ENCODE results near the gene PTPN14. TPM values are rescaled to one million over a fixed set of nuclear protein-coding genes. Genes with fewer than 3 reads are reported as not detected.

Gene PTPN14
- total RNA-seq, 1 experiment from 2014 or later = 37.5 TPM

- POLR2A ChIA-PET = no interaction called here
- Histone ChIP-seq H3K4me3 (replicated peaks in 1 of 2; ENCODE audit: low read depth in 1 of 2, low read length in 2 of 2) (no peak overlapping the region), H4K20me1 (ENCODE audit: insufficient read depth) (no peaks in the 10 kb centered on the region), H3K36me3 (ENCODE audit: control insufficient read depth in 1 of 2, insufficient read depth in 2 of 2, low read length in 2 of 2) (no peaks in the 10 kb centered on the region), H3K27me3 (ENCODE audit: insufficient read depth, low read length) (no peaks in the 10 kb centered on the region), H3K9ac (ENCODE audit: low read length) (no peak overlapping the region), H3K9me3 (ENCODE audit: control insufficient read depth in 1 of 2, insufficient read depth in 1 of 2, low read depth in 1 of 2, low read length in 2 of 2) (no peaks in the 10 kb centered on the region), H2AFZ (ENCODE audit: low read depth, low read length, poor library complexity, severe bottlenecking) (peak overlapping the region; percentile 19), H3K4me1 (ENCODE audit: control insufficient read depth in 1 of 2, insufficient read depth in 2 of 2, low read length in 2 of 2) (peaks cover 12 to 22% of the 10 kb centered on the region in 2 experiments), H3K27ac (ENCODE audit: low read depth, low read length) (no peak overlapping the region), H3K4me2 (ENCODE audit: low read length) (no peak overlapping the region), H3K9me2 (ENCODE audit: insufficient read depth) (no peaks in the 10 kb centered on the region), H3K79me2 (ENCODE audit: insufficient read depth, low read length) (no peaks in the 10 kb centered on the region)
- ATAC-seq (no peak), DNase-seq (ENCODE audit: low read depth, low spot score) (no peak)
- no TSS peak for BruUV-seq (replicated peaks)
- CTCF ChIA-PET = interaction anchor here (1.6 to 8.7 kb wide), 3 partner anchors 195 to 369 kb away, joined by 4 to 130 read pairs (median 18); no protein-coding TSS in a partner anchor
- RAD21 ChIA-PET (ENCODE audit: low non-redundant PET in 1 of 2, low total read pairs in 2 of 2, uncharacterized antibody in 2 of 2, unreplicated experiment in 2 of 2) = interaction anchor here in 1 of 2 experiments (0.6 kb wide), 1 partner anchor 369 kb away, joined by 3 read pairs; no protein-coding TSS in a partner anchor
- intact Hi-C loops (cut with micrococcal nuclease) = no loop called here
- TF ChIP-seq YY1 (IDR thresholded peaks at IDR 0.05; ENCODE audit: extremely low read depth, insufficient replicate concordance, low read depth, low read length) (no peak), REST (IDR thresholded peaks at IDR 0.05; ENCODE audit: low read depth) (no peak), ZFX (IDR thresholded peaks at IDR 0.05) (no peak), FOSL1 (IDR thresholded peaks at IDR 0.05; ENCODE audit: low read depth) (no peak), TCF7L2 (IDR thresholded peaks at IDR 0.05; ENCODE audit: borderline replicate concordance, extremely low read depth, insufficient read depth, insufficient read length) (no peak), EZH2 (IDR thresholded peaks at IDR 0.05) (no peak), RAD21 (IDR thresholded peaks at IDR 0.05; ENCODE audit: low read depth) (no peak), EGR1 (IDR thresholded peaks at IDR 0.05; ENCODE audit: low read depth) (no peak), CEBPB (IDR thresholded peaks at IDR 0.05; ENCODE audit: low read depth) (no peak), ELF1 (IDR thresholded peaks at IDR 0.05; ENCODE audit: borderline replicate concordance, low read depth) (no peak)
Observed at GRCh38 chr1:214583113-214583512, 31.7 kb upstream of the PTPN14 start.
